Measurements from ENCODE around the gene LOXL1. TPM values are rescaled to one million over a fixed set of nuclear protein-coding genes. Genes with fewer than 3 reads are reported as not detected.

LOXL1 gene
- total and polyA plus RNA-seq, 2 donors (not counting 1 experiment from before 2014, with no cell fraction given) = 0.21 to 0.49 TPM

GRCh38 chr15:73935547-73935946 lies 9.3 kb downstream of the LOXL1 start:
- Histone ChIP-seq H3K79me2 (ENCODE audit: control insufficient read depth, insufficient read depth, low read length) (no peaks in the 10 kb centered on the region), H3K27me3 (replicated peaks in 1 of 4; ENCODE audit: control extremely low read depth in 1 of 4, control insufficient read depth in 3 of 4, insufficient read depth in 4 of 4, low read length in 3 of 4) (peaks cover 0 to 27% (median under 1%) of the 10 kb centered on the region in 4 experiments), H3K27ac (ENCODE audit: low read length in 2 of 2) (no peak overlapping the region), H3K4me1 (ENCODE audit: control insufficient read depth in 2 of 2, insufficient read depth in 2 of 2, low read length in 2 of 2) (no peaks in the 10 kb centered on the region), H4K20me1 (ENCODE audit: control insufficient read depth, insufficient read depth, low read length, poor library complexity, severe bottlenecking) (no peaks in the 10 kb centered on the region), H3K9ac (ENCODE audit: low read length) (no peak overlapping the region), H3K4me2 (replicated peaks; ENCODE audit: low read depth, low read length, poor library complexity, severe bottlenecking) (no peak overlapping the region), H3K9me3 (ENCODE audit: control extremely low read depth in 1 of 3, control insufficient read depth in 2 of 3, insufficient read depth in 1 of 3, low read length in 2 of 3) (no peaks in the 10 kb centered on the region), H3K36me3 (replicated peaks in 1 of 2; ENCODE audit: control extremely low read depth in 1 of 2, control insufficient read depth in 1 of 2, extremely low read depth in 1 of 2, insufficient read depth in 2 of 2, low read length in 1 of 2) (no peaks in the 10 kb centered on the region), H2AFZ (ENCODE audit: insufficient read depth, low read depth, low read length, poor library complexity, severe bottlenecking) (no peak overlapping the region), H3K4me3 (ENCODE audit: control extremely low read depth in 1 of 5, extremely low read depth in 1 of 5, insufficient read depth in 1 of 5, low read depth in 2 of 5, low read length in 4 of 5) (no peak overlapping the region)
- 85% methylated on average over 3 of the region's 4 CpGs for WGBS (ENCODE audit: insufficient coverage)
- ChIA-PET CTCF (interaction anchor here (1.2 to 1.6 kb wide), 3 partner anchors 8 to 28 kb away, joined by 3 to 4 read pairs (median 3); no protein-coding TSS in a partner anchor), POLR2A (interaction anchor here (0.6 kb wide), 1 partner anchor 302 kb away, joined by 3 read pairs; the partner anchor contains the start of gene NPTN)
- DNase-seq (no peak), ATAC-seq (ENCODE audit: low read depth) (no peak)
- intact Hi-C loops (cut with micrococcal nuclease) = no loop called here
- Mint-ChIP-seq H3K9me3 (ENCODE audit: insufficient read depth) (no peaks in the 10 kb centered on the region), H3K4me3 (no peak overlapping the region), H3K27ac (no peak overlapping the region), H3K4me1 (no peaks in the 10 kb centered on the region), H3K27me3 (peaks cover 30% of the 10 kb centered on the region)
- TF ChIP-seq CTCF (IDR thresholded peaks at IDR 0.05) (no peak), EZH2 (IDR thresholded peaks at IDR 0.05; ENCODE audit: borderline replicate concordance, insufficient read depth, low read depth, low read length, poor library complexity, severe bottlenecking) (no peak)

DNA sequence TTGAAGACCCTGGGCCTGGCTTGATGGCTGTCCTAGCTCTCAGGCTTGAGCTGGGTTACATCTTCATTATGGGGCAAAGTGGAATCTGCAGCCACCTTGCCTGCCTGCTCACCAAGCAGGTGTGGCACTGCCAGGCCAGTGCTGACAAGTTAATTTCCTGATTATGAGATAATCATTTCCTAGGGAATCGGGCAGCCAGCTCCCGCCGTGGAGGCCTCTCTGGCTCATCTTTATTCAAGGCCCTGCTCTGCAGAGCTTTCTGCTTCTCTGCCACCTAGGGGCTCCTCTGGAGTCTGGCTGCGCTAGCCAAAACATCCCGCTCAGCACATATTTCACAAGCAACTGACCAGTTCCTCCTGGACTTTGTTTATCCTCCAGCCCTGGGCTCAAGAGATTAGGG lies 9.9 kb downstream of the LOXL1 start:
- Mint-ChIP-seq H3K4me1 (no peaks in the 10 kb centered on the region), H3K27me3 (peaks cover 24% of the 10 kb centered on the region), H3K4me3 (no peak overlapping the region), H3K27ac (no peak overlapping the region), H3K9me3 (ENCODE audit: insufficient read depth) (no peaks in the 10 kb centered on the region)
- Histone ChIP-seq H4K20me1 (ENCODE audit: control insufficient read depth, insufficient read depth, low read length, poor library complexity, severe bottlenecking) (no peaks in the 10 kb centered on the region), H2AFZ (ENCODE audit: insufficient read depth, low read depth, low read length, poor library complexity, severe bottlenecking) (no peak overlapping the region), H3K27me3 (replicated peaks in 1 of 4; ENCODE audit: control extremely low read depth in 1 of 4, control insufficient read depth in 3 of 4, insufficient read depth in 4 of 4, low read length in 3 of 4) (peaks cover 0 to 23% (median 0%) of the 10 kb centered on the region in 4 experiments), H3K36me3 (replicated peaks in 1 of 2; ENCODE audit: control extremely low read depth in 1 of 2, control insufficient read depth in 1 of 2, extremely low read depth in 1 of 2, insufficient read depth in 2 of 2, low read length in 1 of 2) (no peaks in the 10 kb centered on the region), H3K4me1 (ENCODE audit: control insufficient read depth in 2 of 2, insufficient read depth in 2 of 2, low read length in 2 of 2) (no peaks in the 10 kb centered on the region), H3K9ac (ENCODE audit: low read length) (no peak overlapping the region), H3K4me2 (replicated peaks; ENCODE audit: low read depth, low read length, poor library complexity, severe bottlenecking) (no peak overlapping the region), H3K27ac (ENCODE audit: low read length in 2 of 2) (no peak overlapping the region), H3K4me3 (ENCODE audit: control extremely low read depth in 1 of 5, extremely low read depth in 1 of 5, insufficient read depth in 1 of 5, low read depth in 2 of 5, low read length in 4 of 5) (no peak overlapping the region), H3K79me2 (ENCODE audit: control insufficient read depth, insufficient read depth, low read length) (no peaks in the 10 kb centered on the region), H3K9me3 (ENCODE audit: control extremely low read depth in 1 of 3, control insufficient read depth in 2 of 3, insufficient read depth in 1 of 3, low read length in 2 of 3) (no peaks in the 10 kb centered on the region)
- 71% methylated on average over 5 of the region's 5 CpGs for WGBS (ENCODE audit: insufficient coverage)
- ChIA-PET POLR2A (no interaction called here), CTCF (interaction anchor here (1.2 to 1.6 kb wide), 3 partner anchors 9 to 29 kb away, joined by 3 to 4 read pairs (median 3); no protein-coding TSS in a partner anchor)
- TF ChIP-seq EZH2 (IDR thresholded peaks at IDR 0.05; ENCODE audit: borderline replicate concordance, insufficient read depth, low read depth, low read length, poor library complexity, severe bottlenecking) = no peak
- no peak for TF ChIP-seq CTCF (IDR thresholded peaks at IDR 0.05)
- DNase-seq (no peak), ATAC-seq (ENCODE audit: low read depth) (no peak)
- intact Hi-C loops (cut with micrococcal nuclease) = no loop called here

All from B cell (primary cell).